Cardiac muscle cell (in vitro differentiated cells and primary cell): ENCODE results near the gene RNF135. TPM values are rescaled to one million over a fixed set of nuclear protein-coding genes. Genes with fewer than 3 reads are reported as not detected.

Experiments used
- DNase-seq, 2 donors: peaks; one replicate each; pipeline versions ENCODE4 v3.0.0 to v3.0.0-alpha.2; 2010 to 2017; ENCODE audit warnings: low read depth in 1 of 2, low spot score in 1 of 2
- H3K27ac ChIP-seq: fragments of 200-600 bp; sonication (generic); 2 replicates; pipeline ENCODE4 v1.5.1; 2016
- H3K27me3 ChIP-seq: fragments of 200-600 bp; sonication (generic); 2 replicates; pipeline ENCODE4 v1.6.0; 2016; ENCODE audit warnings: control low read depth
- H3K36me3 ChIP-seq: fragments of 200-600 bp; sonication (generic); 2 replicates; pipeline ENCODE4 v1.5.1; 2016; ENCODE audit warnings: control low read depth
- H3K4me1 ChIP-seq: fragments of 200-600 bp; sonication (generic); 2 replicates; pipeline ENCODE4 v1.8.1; 2017; ENCODE audit warnings: low read depth, mild to moderate bottlenecking, mixed run types
- H3K4me3 ChIP-seq: fragments of 200-600 bp; sonication (generic); 2 replicates; pipeline ENCODE4 v1.5.1; 2016; ENCODE audit warnings: mild to moderate bottlenecking
- H3K9me3 ChIP-seq: fragments of 200-600 bp; sonication (generic); 2 replicates; pipeline ENCODE4 v1.5.1; 2017; ENCODE audit warnings: low read depth, mild to moderate bottlenecking, control low read depth
- polyA plus RNA-seq: library from polyadenylated mRNA; unstranded; fragments of >200 nt; fragmentation: Nextera tagmentation; extraction: Ambion mirVana; gene quantifications from 2 replicates; pipeline ENCODE4 v1.2.1, GENCODE V29; 2016
- total RNA-seq: library from RNA; depleted of rRNA; stranded (reverse); fragments of >200 nt; gene quantifications from 2 replicates; pipeline ENCODE4 v1.2.3, GENCODE V29; 2016
- TF ChIP-seq, protein P1 (sequence below): IDR thresholded peaks from 2 replicates; pipeline ENCODE4 v1.5.1; 2012; ENCODE audit warnings: low read depth, mild to moderate bottlenecking, low read length

RNF135 gene
- total and polyA plus RNA-seq, 2 experiments from 2014 or later: 1.4 to 4.1 TPM

- no peaks in the 10 kb centered on the region for H3K27me3 ChIP-seq
- DNase-seq: no peak
- H3K4me3 ChIP-seq: no peak overlapping the region
- no peak overlapping the region for H3K27ac ChIP-seq
- TF ChIP-seq, protein P1, sequence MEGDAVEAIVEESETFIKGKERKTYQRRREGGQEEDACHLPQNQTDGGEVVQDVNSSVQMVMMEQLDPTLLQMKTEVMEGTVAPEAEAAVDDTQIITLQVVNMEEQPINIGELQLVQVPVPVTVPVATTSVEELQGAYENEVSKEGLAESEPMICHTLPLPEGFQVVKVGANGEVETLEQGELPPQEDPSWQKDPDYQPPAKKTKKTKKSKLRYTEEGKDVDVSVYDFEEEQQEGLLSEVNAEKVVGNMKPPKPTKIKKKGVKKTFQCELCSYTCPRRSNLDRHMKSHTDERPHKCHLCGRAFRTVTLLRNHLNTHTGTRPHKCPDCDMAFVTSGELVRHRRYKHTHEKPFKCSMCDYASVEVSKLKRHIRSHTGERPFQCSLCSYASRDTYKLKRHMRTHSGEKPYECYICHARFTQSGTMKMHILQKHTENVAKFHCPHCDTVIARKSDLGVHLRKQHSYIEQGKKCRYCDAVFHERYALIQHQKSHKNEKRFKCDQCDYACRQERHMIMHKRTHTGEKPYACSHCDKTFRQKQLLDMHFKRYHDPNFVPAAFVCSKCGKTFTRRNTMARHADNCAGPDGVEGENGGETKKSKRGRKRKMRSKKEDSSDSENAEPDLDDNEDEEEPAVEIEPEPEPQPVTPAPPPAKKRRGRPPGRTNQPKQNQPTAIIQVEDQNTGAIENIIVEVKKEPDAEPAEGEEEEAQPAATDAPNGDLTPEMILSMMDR: no peak
- no peaks in the 10 kb centered on the region for H3K36me3 ChIP-seq
- H3K4me1 ChIP-seq: no peaks in the 10 kb centered on the region
- no peaks in the 10 kb centered on the region for H3K9me3 ChIP-seq
Observed at GRCh38 chr17:30992551-30992950, 21.7 kb downstream of the RNF135 start.

- Histone ChIP-seq H3K4me3 (no peak overlapping the region), H3K27ac (no peak overlapping the region), H3K27me3 (no peaks in the 10 kb centered on the region), H3K36me3 (no peaks in the 10 kb centered on the region), H3K9me3 (no peaks in the 10 kb centered on the region), H3K4me1 (no peaks in the 10 kb centered on the region)
- DNase-seq: no peak
- TF ChIP-seq, protein P1: no peak
Observed at GRCh38 chr17:30995347-30995746, 24.5 kb downstream of the RNF135 start.

GRCh38 chr17:30996486-30996885 lies 25.6 kb downstream of the RNF135 start:
- Histone ChIP-seq H3K9me3 (no peaks in the 10 kb centered on the region), H3K27me3 (no peaks in the 10 kb centered on the region), H3K27ac (no peak overlapping the region), H3K4me3 (no peak overlapping the region), H3K4me1 (no peaks in the 10 kb centered on the region), H3K36me3 (no peaks in the 10 kb centered on the region)
- no peak for DNase-seq
- TF ChIP-seq, protein P1: no peak

DNA sequence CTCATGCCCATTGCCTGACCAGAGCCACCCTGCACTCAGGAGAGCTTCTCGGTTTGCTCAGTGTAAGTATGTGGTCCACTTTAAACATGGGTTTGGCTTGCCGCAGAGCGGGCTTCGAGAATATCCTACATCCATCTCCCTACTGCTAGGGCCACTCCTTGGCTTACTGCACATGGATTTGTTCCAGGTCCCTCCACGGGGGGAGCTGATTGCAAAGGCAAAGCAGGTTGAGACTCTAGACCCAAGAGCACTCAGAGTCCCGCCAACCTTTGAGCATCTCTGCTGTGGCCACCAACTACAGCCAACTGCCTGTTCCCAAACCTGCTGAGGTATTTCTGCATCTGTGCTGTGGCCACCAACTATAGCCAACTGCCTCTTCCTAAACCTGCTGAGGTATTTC lies 26.4 kb downstream of the RNF135 start:
- TF ChIP-seq, protein P1: no peak
- DNase-seq: no peak

DNA sequence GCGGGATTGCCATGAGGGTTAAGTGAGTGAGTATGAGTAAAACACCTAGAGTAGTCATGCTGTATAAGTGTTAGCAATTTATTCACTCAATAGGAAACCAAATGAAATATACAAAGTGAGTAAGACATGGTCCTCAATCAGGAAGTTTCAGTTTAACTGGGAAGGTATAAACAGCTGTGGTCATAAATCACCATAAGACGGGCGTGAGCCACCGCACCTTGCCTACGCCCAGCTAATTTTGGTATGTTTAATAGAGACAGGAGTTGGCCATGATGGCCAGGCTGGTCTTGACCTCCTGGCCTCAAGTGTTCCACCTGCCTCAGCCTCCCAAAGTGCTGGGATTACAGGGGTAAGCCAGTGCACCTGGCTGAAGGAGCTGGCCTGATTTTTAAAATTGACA lies 27.0 kb downstream of the RNF135 start:
- no peaks in the 10 kb centered on the region for H3K9me3 ChIP-seq
- no peaks in the 10 kb centered on the region for H3K27me3 ChIP-seq
- no peaks in the 10 kb centered on the region for H3K4me1 ChIP-seq
- TF ChIP-seq, protein P1: no peak
- DNase-seq: no peak
- H3K4me3 ChIP-seq: no peak overlapping the region
- no peaks in the 10 kb centered on the region for H3K36me3 ChIP-seq
- no peak overlapping the region for H3K27ac ChIP-seq

More for the DNA sequence above, 26.4 kb downstream of the RNF135 start:
- H3K9me3 ChIP-seq: no peaks in the 10 kb centered on the region
- H3K4me1 ChIP-seq: no peaks in the 10 kb centered on the region
- no peaks in the 10 kb centered on the region for H3K36me3 ChIP-seq
- no peak overlapping the region for H3K4me3 ChIP-seq
- H3K27ac ChIP-seq: no peak overlapping the region
- H3K27me3 ChIP-seq: no peaks in the 10 kb centered on the region

DNA sequence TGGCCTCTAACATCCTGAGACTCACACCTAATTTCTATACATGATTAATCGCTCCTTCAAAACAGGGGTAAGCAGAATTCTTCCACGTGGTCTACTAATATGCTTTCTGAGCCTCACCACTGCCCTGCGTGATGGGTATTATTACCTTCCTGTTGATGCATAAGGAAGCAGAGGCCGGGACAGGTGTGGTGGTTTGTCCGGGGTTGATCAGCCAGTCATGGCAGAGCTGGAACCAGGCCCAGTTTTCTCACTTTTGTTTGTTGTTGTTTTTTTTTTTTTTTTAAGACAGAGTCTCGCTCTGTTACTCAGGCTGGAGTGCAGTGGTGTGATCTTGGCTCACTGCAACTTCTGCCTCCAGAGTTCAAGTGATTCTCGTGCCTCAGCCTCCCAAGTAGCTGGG lies 31.2 kb downstream of the RNF135 start:
- Histone ChIP-seq H3K27me3 (no peaks in the 10 kb centered on the region), H3K27ac (no peak overlapping the region), H3K36me3 (no peaks in the 10 kb centered on the region), H3K4me3 (no peak overlapping the region), H3K9me3 (no peaks in the 10 kb centered on the region), H3K4me1 (no peaks in the 10 kb centered on the region)
- TF ChIP-seq, protein P1: no peak
- no peak for DNase-seq
